GM19438 (cell line): ENCODE results near the gene EFTUD2.

Source experiments
- ATAC-seq: cut with Tn5 transposase; IDR thresholded peaks from one replicate; pipeline ENCODE4 v1.9.1; 2021; ENCODE audit warnings: low read depth; ENCODE audit not compliant: unreplicated experiment

The EFTUD2 gene

GRCh38 chr17:44926821-44927525 lies 27.7 kb upstream of the EFTUD2 start:
- ATAC-seq, result no peak

- no peak for ATAC-seq
Measured at GRCh38 chr17:44925731-44926697, 26.8 kb upstream of the EFTUD2 start.

- ATAC-seq, result no peak
Measured at GRCh38 chr17:44924107-44924544, 24.9 kb upstream of the EFTUD2 start.

GRCh38 chr17:44922746-44923470 lies 23.7 kb upstream of the EFTUD2 start:
- no peak for ATAC-seq

GRCh38 chr17:44922136-44922535 lies 22.9 kb upstream of the EFTUD2 start:
- ATAC-seq, result no peak

- ATAC-seq, result no peak
Measured at GRCh38 chr17:44921122-44921882, 22.1 kb upstream of the EFTUD2 start.

- no peak for ATAC-seq
Measured at GRCh38 chr17:44920565-44920940, 21.3 kb upstream of the EFTUD2 start.

GRCh38 chr17:44919885-44920564 lies 20.8 kb upstream of the EFTUD2 start:
- no peak for ATAC-seq

GRCh38 chr17:44919411-44919810 lies 20.2 kb upstream of the EFTUD2 start:
- ATAC-seq, result no peak

GRCh38 chr17:44918006-44918405 lies 18.8 kb upstream of the EFTUD2 start:
- ATAC-seq, result no peak

GRCh38 chr17:44917456-44917855 lies 18.2 kb upstream of the EFTUD2 start:
- no peak for ATAC-seq

- no peak for ATAC-seq
Measured at GRCh38 chr17:44916781-44917241, 17.6 kb upstream of the EFTUD2 start.

GRCh38 chr17:44915862-44916780 lies 16.9 kb upstream of the EFTUD2 start:
- ATAC-seq, result no peak

- no peak for ATAC-seq
Measured at GRCh38 chr17:44915321-44915726, 16.1 kb upstream of the EFTUD2 start, which contains the start of gene GFAP. GFAP (minus strand) TSS chr17:44915500; CDS start chr17:44915486, 14 bp downstream.

- no peak for ATAC-seq
Measured at GRCh38 chr17:44914698-44915271, 15.5 kb upstream of the EFTUD2 start.

- no peak for ATAC-seq
Measured at GRCh38 chr17:44914148-44914547, 14.9 kb upstream of the EFTUD2 start.

GRCh38 chr17:44913676-44914075 lies 14.4 kb upstream of the EFTUD2 start:
- ATAC-seq, result no peak
